HG03432 (cell line): ENCODE data around the gene CASS4.
"Not testable (repeated sequence)": the region's sequence is repeated elsewhere in the genome, so short reads cannot be mapped to it uniquely, and the experiment has no call there.

Source experiments
- ATAC-seq: cut with Tn5 transposase; IDR thresholded peaks from one replicate; pipeline ENCODE4 v1.9.1; 2021; ENCODE audit warnings: mild to moderate bottlenecking, moderate library complexity; ENCODE audit not compliant: unreplicated experiment

The CASS4 gene, protein sequence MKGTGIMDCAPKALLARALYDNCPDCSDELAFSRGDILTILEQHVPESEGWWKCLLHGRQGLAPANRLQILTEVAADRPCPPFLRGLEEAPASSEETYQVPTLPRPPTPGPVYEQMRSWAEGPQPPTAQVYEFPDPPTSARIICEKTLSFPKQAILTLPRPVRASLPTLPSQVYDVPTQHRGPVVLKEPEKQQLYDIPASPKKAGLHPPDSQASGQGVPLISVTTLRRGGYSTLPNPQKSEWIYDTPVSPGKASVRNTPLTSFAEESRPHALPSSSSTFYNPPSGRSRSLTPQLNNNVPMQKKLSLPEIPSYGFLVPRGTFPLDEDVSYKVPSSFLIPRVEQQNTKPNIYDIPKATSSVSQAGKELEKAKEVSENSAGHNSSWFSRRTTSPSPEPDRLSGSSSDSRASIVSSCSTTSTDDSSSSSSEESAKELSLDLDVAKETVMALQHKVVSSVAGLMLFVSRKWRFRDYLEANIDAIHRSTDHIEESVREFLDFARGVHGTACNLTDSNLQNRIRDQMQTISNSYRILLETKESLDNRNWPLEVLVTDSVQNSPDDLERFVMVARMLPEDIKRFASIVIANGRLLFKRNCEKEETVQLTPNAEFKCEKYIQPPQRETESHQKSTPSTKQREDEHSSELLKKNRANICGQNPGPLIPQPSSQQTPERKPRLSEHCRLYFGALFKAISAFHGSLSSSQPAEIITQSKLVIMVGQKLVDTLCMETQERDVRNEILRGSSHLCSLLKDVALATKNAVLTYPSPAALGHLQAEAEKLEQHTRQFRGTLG

DNA sequence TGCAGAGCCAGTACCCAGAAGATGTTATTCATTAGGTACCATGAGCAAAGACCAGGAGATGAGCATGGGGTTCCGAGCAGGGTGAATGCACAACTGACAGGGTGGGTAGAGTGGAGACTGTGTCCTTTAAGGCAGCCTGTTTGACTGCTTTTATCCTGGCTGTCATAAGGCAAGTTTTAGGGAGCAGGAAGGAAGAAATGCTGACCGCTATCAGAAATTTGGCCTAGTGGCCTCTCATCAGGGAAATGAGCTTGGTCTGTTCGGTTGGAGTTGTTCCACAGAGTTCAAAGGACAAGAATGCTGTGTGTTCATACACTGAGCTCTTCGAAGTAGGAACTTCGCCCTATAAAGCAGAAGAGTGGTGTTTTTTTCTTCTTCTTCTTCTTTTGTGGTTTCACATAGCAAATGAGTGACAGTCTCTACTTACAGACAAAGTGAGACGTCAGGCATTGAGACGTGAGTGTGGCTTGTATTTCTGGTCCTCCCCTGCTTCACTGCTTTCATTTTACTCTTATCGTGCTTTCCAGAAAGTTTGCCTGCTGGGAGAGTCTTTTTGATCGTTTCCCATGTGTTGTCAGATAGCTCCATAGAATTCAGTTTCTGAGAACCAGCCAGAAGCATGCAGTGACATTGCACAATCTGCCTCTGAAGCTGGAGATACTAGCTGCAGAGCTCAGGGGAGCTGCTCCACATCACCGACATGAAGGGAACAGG lies at the start of gene CASS4:
Gene CASS4 (plus strand): TSS at position 502 of the 714 bp plus-strand sequence. CDS start 199 bp downstream, at position 701.
- peak; percentile 71 for ATAC-seq

DNA sequence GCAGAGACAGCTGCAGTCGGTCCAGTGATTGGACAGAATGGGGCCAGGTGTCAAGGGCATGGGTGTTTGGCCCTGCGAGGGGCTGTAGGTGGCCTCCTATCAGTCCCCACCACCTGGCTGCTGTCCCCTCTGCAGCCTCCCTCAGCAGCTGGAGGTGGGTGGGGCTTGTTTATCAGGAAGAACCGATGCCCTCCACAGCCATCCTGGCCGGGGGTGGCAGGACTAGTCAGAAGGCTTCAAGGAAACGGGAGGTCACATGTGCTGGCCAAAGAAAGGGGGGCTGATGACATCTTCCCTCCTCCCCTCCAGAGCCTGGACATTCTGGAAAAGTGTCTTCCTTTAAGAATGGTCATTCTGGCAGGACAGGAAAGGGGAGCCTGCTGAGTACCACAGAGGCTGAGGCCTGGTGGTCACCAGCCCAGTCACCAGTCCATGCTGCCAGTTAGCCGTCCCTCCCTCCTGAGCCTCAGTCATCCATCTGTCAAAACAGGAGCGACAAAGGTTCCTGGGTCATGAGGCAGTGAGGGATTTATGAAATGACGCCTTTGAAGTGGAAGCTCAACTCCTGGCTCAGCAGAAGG lies 49.1 kb upstream of the CASS4 start:
- no peak for ATAC-seq

DNA sequence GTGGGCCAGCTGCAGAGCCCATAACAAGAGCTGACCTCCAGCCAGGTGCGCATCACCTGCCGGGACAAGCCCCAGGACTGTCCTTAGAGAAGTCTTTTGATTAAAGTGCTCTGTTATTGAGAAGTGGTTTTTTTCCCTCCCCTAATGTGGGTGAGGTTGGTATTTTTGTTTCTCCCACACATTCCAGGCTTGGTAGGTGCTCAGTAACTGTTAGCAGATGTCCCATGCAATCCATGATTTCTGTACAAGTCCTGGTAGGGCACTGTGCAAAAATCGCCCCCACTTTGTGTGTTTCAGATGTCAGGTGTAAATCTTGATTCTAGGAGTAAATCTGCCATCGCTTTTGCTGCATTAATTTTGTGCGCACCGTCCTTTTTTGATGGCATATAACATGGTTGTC lies 48.6 kb upstream of the CASS4 start:
- ATAC-seq, result no peak

DNA sequence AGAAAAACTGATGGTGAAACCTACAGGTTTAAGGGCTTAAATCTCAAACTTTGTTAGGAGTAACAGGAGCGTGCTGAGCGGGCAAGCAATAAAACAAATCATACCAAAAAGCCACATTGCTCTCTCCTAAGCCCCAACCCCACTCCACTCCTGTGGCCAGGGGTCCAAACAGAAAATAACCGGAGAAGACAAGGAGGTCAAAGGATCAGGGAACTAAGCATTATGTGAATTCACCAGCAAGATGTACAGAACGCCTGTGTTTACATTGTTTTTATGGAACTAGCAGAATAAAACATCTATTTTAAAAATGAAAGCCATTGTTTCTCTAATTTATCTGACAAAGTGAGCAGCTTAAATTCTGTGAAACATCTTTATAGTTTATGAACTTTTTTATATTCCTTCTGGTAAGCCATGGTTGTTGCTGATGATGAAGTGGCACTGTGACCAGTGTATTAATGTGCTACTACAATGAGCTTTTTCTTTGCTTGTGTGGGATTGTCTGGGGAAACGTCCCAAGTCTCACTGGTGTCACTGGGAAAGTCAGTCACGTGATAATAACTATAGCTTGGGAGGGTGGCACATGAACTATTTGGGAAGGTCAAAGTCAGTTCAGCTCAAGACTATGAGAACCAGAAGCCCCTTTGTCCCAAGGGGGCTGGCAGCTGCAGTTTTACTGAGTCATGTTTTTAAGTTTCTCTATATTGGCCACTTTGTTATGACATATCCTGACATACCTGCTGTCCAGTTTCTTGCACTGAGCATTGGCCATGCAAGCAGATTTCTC lies 43.5 kb upstream of the CASS4 start:
- ATAC-seq, result no peak

GRCh38 chr20:56369179-56369578 lies 42.9 kb upstream of the CASS4 start:
- no peak for ATAC-seq

GRCh38 chr20:56371977-56372376 lies 40.1 kb upstream of the CASS4 start:
- no peak for ATAC-seq

DNA sequence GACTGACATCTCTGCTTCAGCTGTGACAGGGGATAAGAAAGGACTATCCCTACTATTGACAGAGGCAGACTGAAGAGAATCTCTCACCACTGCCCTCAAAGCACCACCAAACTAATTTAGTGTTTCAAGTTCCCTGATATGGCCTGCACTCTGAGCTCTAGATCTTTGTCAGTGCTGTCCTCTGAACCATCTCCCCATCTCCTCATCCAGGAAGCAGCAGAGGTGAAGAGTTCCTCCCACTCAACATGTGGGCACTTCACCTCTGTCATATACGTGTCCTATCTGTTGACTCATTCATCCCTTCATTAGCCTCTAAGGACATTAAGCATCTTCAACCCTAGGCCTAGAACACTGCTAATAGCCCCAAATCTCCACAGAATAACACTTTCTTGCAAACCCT lies 39.2 kb upstream of the CASS4 start:
- ATAC-seq, result no peak

GRCh38 chr20:56373942-56374341 lies 38.1 kb upstream of the CASS4 start:
- ATAC-seq, result no peak

DNA sequence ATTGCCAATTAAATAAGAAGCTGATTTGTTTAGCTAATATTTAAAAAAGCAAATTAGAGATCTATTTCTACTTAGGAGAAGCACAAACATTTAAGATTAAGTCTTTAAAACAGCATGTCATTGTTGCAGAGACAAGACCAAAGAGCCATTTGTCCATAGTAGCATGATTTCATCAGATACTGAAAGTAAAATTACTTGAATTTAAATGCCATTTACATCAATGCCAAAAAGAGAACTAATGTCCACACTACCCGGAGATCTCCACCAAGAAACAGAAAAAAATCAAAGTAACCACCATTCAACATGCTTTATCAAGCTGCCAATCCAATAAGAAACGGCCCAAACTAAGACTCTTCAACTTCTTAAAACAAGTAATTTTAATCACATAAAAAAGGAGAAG lies 35.7 kb upstream of the CASS4 start:
- ATAC-seq, result no peak

GRCh38 chr20:56378386-56378785 lies 33.7 kb upstream of the CASS4 start:
- no peak for ATAC-seq

- ATAC-seq, result no peak
These were observed 31.7 kb upstream of the CASS4 start for GRCh38 chr20:56380375-56380774.

DNA sequence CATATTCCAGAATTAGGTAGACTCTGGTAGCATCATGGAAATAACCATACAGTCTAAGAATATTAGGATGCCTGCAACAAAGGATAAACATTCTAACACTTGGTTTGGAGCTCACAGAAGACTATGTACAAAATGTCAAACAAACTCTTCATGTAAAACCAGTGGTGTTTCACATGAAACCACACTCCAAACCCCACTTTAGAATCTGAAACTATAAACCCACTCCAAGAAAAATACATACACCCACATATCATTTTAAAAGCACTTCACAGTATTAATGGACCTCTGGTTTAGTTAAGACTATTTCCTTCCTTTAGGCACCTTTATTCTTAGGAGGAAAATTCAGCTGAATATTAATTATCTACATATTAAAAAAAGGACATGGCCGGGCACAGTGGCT lies 30.6 kb upstream of the CASS4 start:
- ATAC-seq, result peak; percentile 51

- ATAC-seq, result no peak
These were observed 29.4 kb upstream of the CASS4 start for GRCh38 chr20:56382696-56383095.

DNA sequence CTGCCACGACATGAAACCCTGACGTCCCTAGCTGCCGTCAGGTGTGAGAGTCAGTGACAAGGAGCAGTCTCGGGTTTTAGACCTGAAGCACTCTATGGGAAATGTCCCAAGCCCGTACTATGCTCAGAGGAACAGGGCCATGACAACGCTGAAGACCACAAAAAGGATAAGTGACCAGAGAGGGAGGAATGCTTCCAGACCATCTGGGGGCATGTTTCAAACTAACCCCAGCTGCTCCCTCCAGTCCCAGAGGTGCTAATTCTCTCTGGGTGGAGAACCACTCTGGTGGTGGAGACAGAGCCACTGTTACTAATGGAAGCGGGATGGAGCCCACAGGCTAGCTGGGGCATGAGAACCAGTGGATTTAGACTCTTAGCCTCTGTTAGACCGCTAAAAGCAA lies 28.7 kb upstream of the CASS4 start:
- no peak for ATAC-seq

DNA sequence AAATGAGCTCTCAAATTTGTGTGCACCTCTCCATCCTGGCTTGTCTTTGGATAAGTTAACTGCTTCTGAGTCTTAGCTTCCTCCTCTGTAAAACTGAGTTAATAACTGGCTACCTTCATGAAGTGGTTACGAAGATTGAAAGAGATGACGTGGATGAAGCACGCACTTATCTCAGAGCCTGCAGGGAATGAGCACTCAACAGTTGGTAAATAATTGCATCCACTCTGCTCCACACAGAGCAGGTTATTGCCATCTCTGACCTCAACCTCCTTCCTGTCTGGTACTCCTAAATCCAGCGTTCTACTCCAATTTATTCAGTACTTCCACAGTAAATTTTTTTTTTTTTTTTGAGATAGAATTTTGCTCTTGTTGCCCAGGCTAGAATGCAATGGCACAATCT lies 26.9 kb upstream of the CASS4 start:
- no peak for ATAC-seq

DNA sequence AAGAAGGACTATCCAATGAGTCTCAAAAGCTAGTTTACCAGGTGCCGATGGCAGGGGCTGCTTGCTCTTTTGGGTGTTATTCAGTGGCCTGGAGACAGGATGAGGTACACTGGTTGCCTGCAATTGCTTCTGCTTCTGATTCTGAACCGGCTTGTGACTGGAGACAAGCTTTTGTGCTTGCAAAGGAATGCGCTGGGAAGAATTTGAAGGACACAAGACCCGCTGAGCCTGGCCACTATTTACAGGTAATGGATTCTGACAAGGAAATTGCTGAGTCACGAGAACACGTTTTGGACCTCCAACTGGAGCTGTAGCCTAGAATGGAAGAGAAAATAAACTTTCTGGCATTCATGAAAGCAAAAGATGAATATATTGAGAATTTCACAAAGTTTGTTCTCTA lies 25.8 kb upstream of the CASS4 start:
- no peak for ATAC-seq

GRCh38 chr20:56388882-56389281 lies 23.2 kb upstream of the CASS4 start:
- ATAC-seq, result no peak

DNA sequence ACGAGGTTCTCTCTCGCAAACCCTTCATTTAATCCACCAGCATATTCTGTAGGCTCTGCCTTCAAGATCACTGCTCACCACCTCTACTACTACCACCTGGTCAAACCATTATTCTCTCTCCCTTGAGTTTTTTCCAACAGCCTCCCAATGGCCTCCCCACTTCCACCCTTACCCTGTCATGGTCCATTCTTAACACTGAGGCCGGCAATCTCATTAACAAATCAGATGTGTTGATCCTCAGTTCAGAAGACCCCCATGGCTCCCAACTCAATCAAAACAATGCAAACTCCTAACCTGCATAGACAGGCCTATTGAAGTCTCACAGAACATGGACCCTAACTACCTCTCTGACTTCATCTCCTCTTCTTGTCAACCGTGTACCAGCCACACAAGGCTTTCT lies 22.3 kb upstream of the CASS4 start:
- ATAC-seq, result no peak

DNA sequence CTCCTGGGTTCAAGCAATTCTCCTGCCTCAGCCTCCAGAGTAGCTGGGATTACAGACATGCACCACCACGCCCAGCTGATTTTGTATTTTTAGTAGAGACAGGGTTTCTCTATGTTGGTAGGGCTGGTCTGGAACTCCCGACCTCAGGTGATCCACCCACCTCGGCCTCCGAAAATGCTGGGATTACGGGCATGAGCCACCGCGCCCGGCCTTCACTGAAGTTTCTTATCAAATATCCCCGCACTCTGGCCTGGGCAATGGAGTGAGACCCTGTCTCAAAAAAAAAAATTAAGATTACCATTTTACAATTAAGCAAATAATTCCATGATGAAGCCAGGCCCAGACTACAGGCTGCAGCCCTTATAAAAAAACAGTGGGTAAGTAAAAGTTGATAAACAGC lies 21.7 kb upstream of the CASS4 start:
- ATAC-seq, result not testable (repeated sequence)

- no peak for ATAC-seq
These were observed 21.0 kb upstream of the CASS4 start for GRCh38 chr20:56391037-56391436.
